GM23338 (cell line): ENCODE data around the gene CYP27A1. TPM values are rescaled to one million over a fixed set of nuclear protein-coding genes. Genes with fewer than 3 reads are reported as not detected.

Source experiments
- ATAC-seq: fragments of 200-7000 bp; cut with Tn5 transposase; 3 replicates; pipeline ENCODE4 v1.9.1; 2020
- DNase-seq: peaks from one replicate; pipeline ENCODE4 v3.0.0-alpha.2; 2015; ENCODE audit warnings: low spot score
- H2AFZ ChIP-seq: fragments of 200-600 bp; sonication (generic); 2 replicates; pipeline ENCODE4 v1.8.0; 2016; ENCODE audit warnings: antibody characterized with exemption, mild to moderate bottlenecking, moderate library complexity
- H3F3A ChIP-seq: fragments of 200-600 bp; sonication (generic); replicated peaks from 2 replicates; pipeline ENCODE4 v1.8.0; 2017; ENCODE audit warnings: antibody characterized with exemption, mixed run types, low read depth
- H3K27ac ChIP-seq: fragments of 200-600 bp; sonication (generic); 2 replicates; pipeline ENCODE4 v1.6.1; 2016; ENCODE audit warnings: low read depth
- H3K27me3 ChIP-seq: fragments of 200-600 bp; sonication (generic); 2 replicates; pipeline ENCODE4 v1.8.0; 2016; ENCODE audit warnings: mild to moderate bottlenecking, mixed run types, moderate library complexity; ENCODE audit not compliant: insufficient read depth
- H3K36me3 ChIP-seq: fragments of 200-600 bp; sonication (generic); 2 replicates; pipeline ENCODE4 v1.8.0; 2016; ENCODE audit warnings: mild to moderate bottlenecking; ENCODE audit not compliant: insufficient read depth
- H3K4me1 ChIP-seq: fragments of 200-600 bp; sonication (generic); 2 replicates; pipeline ENCODE4 v1.8.0; 2016; ENCODE audit warnings: mild to moderate bottlenecking, moderate library complexity; ENCODE audit not compliant: insufficient read depth
- H3K4me2 ChIP-seq: fragments of 200-600 bp; sonication (generic); 2 replicates; pipeline ENCODE4 v1.7.1; 2017; ENCODE audit warnings: mixed run types
- H3K4me3 ChIP-seq: fragments of 200-600 bp; sonication (generic); 2 replicates; pipeline ENCODE4 v1.6.1; 2016; ENCODE audit warnings: mixed run types
- H3K79me2 ChIP-seq: fragments of 200-600 bp; sonication (generic); replicated peaks from 2 replicates; pipeline ENCODE4 v1.8.0; 2017; ENCODE audit warnings: mild to moderate bottlenecking; ENCODE audit not compliant: insufficient read depth
- H3K9me2 ChIP-seq: fragments of 200-600 bp; sonication (generic); 2 replicates; pipeline ENCODE4 v1.8.0; 2017; ENCODE audit not compliant: insufficient read depth
- H4K20me1 ChIP-seq: fragments of 200-600 bp; sonication (generic); replicated peaks from 2 replicates; pipeline ENCODE4 v1.8.0; 2017; ENCODE audit warnings: mild to moderate bottlenecking; ENCODE audit not compliant: insufficient read depth
- H3K27ac Mint-ChIP-seq: 2 replicates; pipeline ENCODE4 v1.8.0; 2020; ENCODE audit warnings: inconsistent platforms, mild to moderate bottlenecking, moderate library complexity, mixed read lengths
- H3K27me3 Mint-ChIP-seq: 3 replicates; pipeline ENCODE4 v1.8.0; 2022; ENCODE audit warnings: low read depth, mild to moderate bottlenecking, moderate library complexity, mixed read lengths, inconsistent platforms; ENCODE audit not compliant: insufficient read depth, poor library complexity
- H3K36me3 Mint-ChIP-seq: 3 replicates; pipeline ENCODE4 v1.8.0; 2021; ENCODE audit warnings: low read depth, mild to moderate bottlenecking, inconsistent platforms, moderate library complexity, mixed read lengths
- H3K4me1 Mint-ChIP-seq: 3 replicates; pipeline ENCODE4 v1.8.0; 2020; ENCODE audit warnings: mild to moderate bottlenecking, inconsistent platforms, mixed read lengths
- H3K4me3 Mint-ChIP-seq: 3 replicates; pipeline ENCODE4 v1.8.0; 2021; ENCODE audit warnings: moderate library complexity, mild to moderate bottlenecking, inconsistent platforms, mixed read lengths
- H3K9me3 Mint-ChIP-seq: 3 replicates; pipeline ENCODE4 v1.8.0; 2020; ENCODE audit warnings: moderate library complexity, mild to moderate bottlenecking, inconsistent platforms, mixed read lengths
- CREB1 ChIP-seq: fragments of 250-450 bp; sonication (Bioruptor Pico); IDR thresholded peaks from 2 replicates; pipeline ENCODE4 v1.5.0; 2020; ENCODE audit warnings: low read depth, mild to moderate bottlenecking, moderate library complexity
- EZH2 ChIP-seq: fragments of 200-600 bp; sonication (generic); IDR thresholded peaks from one replicate; pipeline ENCODE4 v1.8.0; 2017; ENCODE audit warnings: antibody characterized with exemption, mild to moderate bottlenecking, low read depth; ENCODE audit not compliant: unreplicated experiment
- EZH2phosphoT487 ChIP-seq: fragments of 200-600 bp; sonication (generic); IDR thresholded peaks from one replicate; pipeline ENCODE4 v1.8.1; 2018; ENCODE audit warnings: antibody characterized with exemption; ENCODE audit not compliant: unreplicated experiment
- JUNB ChIP-seq: IDR thresholded peaks from one replicate; pipeline ENCODE4 v1.6.1; 2016; ENCODE audit warnings: antibody characterized with exemption; ENCODE audit not compliant: unreplicated experiment
- NANOG ChIP-seq: IDR thresholded peaks from 2 replicates; pipeline ENCODE4 v1.6.1; 2016; ENCODE audit warnings: antibody characterized with exemption, borderline replicate concordance
- POLR2AphosphoS5 ChIP-seq: IDR thresholded peaks from 2 replicates; pipeline ENCODE4 v1.6.1; 2016; ENCODE audit warnings: antibody characterized with exemption, low read depth
- STAT1 ChIP-seq: IDR thresholded peaks from one replicate; pipeline ENCODE4 v1.6.1; 2016; ENCODE audit warnings: antibody characterized with exemption; ENCODE audit not compliant: unreplicated experiment
- ZNF114 ChIP-seq: fragments of 250-450 bp; sonication (Bioruptor Pico); IDR thresholded peaks from 2 replicates; pipeline ENCODE4 v1.5.0; 2020; ENCODE audit warnings: mild to moderate bottlenecking, moderate library complexity
- ZNF331 ChIP-seq: fragments of 250-450 bp; sonication (Bioruptor Pico); IDR thresholded peaks from 2 replicates; pipeline ENCODE4 v1.5.0; 2020; ENCODE audit warnings: low read depth, mild to moderate bottlenecking, moderate library complexity
- polyA plus RNA-seq: library from polyadenylated mRNA; unstranded; fragments of >200 nt; fragmentation: Nextera tagmentation; extraction: Ambion mirVana; gene quantifications from 2 replicates; pipeline ENCODE4 v1.2.1, GENCODE V29; 2016
- total RNA-seq: library from RNA; depleted of rRNA; stranded (reverse); fragments of >200 nt; shearing (Covaris generic); gene quantifications from 2 replicates; pipeline ENCODE4 v1.2.3, GENCODE V29; 2014
- TF ChIP-seq, protein P1 (sequence below): IDR thresholded peaks from one replicate; pipeline ENCODE4 v1.6.1; 2018; ENCODE audit warnings: antibody characterized with exemption; ENCODE audit not compliant: unreplicated experiment
- TF ChIP-seq, protein P2 (sequence below): IDR thresholded peaks from 2 replicates; pipeline ENCODE4 v1.6.1; 2016; ENCODE audit warnings: antibody characterized with exemption
- TF ChIP-seq, protein P3 (sequence below): fragments of 250-450 bp; sonication (Bioruptor Pico); IDR thresholded peaks from 2 replicates; pipeline ENCODE4 v1.5.0; 2020; ENCODE audit warnings: mild to moderate bottlenecking, moderate library complexity
- TF ChIP-seq, protein P4 (sequence below), 2 experiments: fragments of 200-600 bp in 1 of 2; sonication (generic) in 1 of 2; conservative IDR thresholded peaks; 2 replicates each; pipeline versions ENCODE4 v1.5.1 to v1.6.1; 2016 to 2017; ENCODE audit warnings: antibody characterized with exemption in 2 of 2, low read depth in 2 of 2, mild to moderate bottlenecking in 2 of 2, moderate library complexity in 1 of 2

CYP27A1 gene
- total and polyA plus RNA-seq, 2 experiments from 2014 or later: 2.2 to 6.9 TPM

DNA sequence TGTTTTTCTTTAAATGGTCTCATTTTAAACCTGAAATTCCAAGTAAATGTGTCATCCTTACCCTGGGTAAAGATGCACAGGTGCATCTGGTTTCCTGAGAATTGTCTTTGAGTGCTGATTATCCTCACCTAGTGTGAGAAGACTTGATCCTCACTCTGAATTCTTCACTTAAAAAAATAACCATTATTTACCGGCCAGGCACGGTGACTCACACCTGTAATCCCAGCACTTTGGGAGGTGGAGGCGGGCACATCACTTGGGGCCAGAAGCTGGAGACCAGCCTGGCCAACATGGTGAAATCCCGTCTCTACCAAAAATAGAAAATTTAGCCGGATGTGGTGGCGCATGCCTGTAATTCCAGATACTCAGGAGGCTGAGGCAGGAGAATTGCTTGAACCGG lies 67.8 kb downstream of the CYP27A1 start:
- H3F3A ChIP-seq: 0 out of 2 replicates have a peak, but pooled peaks cover 2% of the 10 kb centered on the region
- peaks cover 36% of the 10 kb centered on the region for H3K27me3 Mint-ChIP-seq
- DNase-seq (no peak), ATAC-seq (no peak)
- H4K20me1 ChIP-seq: no peaks in the 10 kb centered on the region
- no peaks in the 10 kb centered on the region for H3K36me3 ChIP-seq
- H3K79me2 ChIP-seq: no peaks in the 10 kb centered on the region
- H3K4me2 ChIP-seq: no peak overlapping the region
- H3K27ac Mint-ChIP-seq: no peak overlapping the region
- TF ChIP-seq, protein P1, sequence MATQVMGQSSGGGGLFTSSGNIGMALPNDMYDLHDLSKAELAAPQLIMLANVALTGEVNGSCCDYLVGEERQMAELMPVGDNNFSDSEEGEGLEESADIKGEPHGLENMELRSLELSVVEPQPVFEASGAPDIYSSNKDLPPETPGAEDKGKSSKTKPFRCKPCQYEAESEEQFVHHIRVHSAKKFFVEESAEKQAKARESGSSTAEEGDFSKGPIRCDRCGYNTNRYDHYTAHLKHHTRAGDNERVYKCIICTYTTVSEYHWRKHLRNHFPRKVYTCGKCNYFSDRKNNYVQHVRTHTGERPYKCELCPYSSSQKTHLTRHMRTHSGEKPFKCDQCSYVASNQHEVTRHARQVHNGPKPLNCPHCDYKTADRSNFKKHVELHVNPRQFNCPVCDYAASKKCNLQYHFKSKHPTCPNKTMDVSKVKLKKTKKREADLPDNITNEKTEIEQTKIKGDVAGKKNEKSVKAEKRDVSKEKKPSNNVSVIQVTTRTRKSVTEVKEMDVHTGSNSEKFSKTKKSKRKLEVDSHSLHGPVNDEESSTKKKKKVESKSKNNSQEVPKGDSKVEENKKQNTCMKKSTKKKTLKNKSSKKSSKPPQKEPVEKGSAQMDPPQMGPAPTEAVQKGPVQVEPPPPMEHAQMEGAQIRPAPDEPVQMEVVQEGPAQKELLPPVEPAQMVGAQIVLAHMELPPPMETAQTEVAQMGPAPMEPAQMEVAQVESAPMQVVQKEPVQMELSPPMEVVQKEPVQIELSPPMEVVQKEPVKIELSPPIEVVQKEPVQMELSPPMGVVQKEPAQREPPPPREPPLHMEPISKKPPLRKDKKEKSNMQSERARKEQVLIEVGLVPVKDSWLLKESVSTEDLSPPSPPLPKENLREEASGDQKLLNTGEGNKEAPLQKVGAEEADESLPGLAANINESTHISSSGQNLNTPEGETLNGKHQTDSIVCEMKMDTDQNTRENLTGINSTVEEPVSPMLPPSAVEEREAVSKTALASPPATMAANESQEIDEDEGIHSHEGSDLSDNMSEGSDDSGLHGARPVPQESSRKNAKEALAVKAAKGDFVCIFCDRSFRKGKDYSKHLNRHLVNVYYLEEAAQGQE: no peak
- TF ChIP-seq CREB1 (CRISPR knock-in tag) (no peak), STAT1 (no peak), NANOG (no peak), POLR2AphosphoS5 (no peak), EZH2phosphoT487 (no peak), ZNF114 (CRISPR knock-in tag) (no peak), JUNB (no peak), ZNF331 (no peak), EZH2 (no peak)
- TF ChIP-seq, protein P2, sequence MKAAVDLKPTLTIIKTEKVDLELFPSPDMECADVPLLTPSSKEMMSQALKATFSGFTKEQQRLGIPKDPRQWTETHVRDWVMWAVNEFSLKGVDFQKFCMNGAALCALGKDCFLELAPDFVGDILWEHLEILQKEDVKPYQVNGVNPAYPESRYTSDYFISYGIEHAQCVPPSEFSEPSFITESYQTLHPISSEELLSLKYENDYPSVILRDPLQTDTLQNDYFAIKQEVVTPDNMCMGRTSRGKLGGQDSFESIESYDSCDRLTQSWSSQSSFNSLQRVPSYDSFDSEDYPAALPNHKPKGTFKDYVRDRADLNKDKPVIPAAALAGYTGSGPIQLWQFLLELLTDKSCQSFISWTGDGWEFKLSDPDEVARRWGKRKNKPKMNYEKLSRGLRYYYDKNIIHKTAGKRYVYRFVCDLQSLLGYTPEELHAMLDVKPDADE: no peak
- TF ChIP-seq, protein P3, sequence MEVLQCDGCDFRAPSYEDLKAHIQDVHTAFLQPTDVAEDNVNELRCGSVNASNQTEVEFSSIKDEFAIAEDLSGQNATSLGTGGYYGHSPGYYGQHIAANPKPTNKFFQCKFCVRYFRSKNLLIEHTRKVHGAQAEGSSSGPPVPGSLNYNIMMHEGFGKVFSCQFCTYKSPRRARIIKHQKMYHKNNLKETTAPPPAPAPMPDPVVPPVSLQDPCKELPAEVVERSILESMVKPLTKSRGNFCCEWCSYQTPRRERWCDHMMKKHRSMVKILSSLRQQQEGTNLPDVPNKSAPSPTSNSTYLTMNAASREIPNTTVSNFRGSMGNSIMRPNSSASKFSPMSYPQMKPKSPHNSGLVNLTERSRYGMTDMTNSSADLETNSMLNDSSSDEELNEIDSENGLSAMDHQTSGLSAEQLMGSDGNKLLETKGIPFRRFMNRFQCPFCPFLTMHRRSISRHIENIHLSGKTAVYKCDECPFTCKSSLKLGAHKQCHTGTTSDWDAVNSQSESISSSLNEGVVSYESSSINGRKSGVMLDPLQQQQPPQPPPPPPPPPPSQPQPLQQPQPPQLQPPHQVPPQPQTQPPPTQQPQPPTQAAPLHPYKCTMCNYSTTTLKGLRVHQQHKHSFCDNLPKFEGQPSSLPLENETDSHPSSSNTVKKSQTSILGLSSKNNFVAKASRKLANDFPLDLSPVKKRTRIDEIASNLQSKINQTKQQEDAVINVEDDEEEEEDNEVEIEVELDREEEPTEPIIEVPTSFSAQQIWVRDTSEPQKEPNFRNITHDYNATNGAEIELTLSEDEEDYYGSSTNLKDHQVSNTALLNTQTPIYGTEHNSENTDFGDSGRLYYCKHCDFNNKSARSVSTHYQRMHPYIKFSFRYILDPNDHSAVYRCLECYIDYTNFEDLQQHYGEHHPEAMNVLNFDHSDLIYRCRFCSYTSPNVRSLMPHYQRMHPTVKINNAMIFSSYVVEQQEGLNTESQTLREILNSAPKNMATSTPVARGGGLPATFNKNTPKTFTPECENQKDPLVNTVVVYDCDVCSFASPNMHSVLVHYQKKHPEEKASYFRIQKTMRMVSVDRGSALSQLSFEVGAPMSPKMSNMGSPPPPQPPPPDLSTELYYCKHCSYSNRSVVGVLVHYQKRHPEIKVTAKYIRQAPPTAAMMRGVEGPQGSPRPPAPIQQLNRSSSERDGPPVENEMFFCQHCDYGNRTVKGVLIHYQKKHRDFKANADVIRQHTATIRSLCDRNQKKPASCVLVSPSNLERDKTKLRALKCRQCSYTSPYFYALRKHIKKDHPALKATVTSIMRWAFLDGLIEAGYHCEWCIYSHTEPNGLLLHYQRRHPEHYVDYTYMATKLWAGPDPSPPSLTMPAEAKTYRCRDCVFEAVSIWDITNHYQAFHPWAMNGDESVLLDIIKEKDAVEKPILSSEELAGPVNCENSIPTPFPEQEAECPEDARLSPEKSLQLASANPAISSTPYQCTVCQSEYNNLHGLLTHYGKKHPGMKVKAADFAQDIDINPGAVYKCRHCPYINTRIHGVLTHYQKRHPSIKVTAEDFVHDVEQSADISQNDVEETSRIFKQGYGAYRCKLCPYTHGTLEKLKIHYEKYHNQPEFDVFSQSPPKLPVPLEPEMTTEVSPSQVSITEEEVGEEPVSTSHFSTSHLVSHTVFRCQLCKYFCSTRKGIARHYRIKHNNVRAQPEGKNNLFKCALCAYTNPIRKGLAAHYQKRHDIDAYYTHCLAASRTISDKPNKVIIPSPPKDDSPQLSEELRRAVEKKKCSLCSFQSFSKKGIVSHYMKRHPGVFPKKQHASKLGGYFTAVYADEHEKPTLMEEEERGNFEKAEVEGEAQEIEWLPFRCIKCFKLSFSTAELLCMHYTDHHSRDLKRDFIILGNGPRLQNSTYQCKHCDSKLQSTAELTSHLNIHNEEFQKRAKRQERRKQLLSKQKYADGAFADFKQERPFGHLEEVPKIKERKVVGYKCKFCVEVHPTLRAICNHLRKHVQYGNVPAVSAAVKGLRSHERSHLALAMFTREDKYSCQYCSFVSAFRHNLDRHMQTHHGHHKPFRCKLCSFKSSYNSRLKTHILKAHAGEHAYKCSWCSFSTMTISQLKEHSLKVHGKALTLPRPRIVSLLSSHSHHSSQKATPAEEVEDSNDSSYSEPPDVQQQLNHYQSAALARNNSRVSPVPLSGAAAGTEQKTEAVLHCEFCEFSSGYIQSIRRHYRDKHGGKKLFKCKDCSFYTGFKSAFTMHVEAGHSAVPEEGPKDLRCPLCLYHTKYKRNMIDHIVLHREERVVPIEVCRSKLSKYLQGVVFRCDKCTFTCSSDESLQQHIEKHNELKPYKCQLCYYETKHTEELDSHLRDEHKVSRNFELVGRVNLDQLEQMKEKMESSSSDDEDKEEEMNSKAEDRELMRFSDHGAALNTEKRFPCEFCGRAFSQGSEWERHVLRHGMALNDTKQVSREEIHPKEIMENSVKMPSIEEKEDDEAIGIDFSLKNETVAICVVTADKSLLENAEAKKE (CRISPR knock-in tag): no peak
- TF ChIP-seq, protein P4, sequence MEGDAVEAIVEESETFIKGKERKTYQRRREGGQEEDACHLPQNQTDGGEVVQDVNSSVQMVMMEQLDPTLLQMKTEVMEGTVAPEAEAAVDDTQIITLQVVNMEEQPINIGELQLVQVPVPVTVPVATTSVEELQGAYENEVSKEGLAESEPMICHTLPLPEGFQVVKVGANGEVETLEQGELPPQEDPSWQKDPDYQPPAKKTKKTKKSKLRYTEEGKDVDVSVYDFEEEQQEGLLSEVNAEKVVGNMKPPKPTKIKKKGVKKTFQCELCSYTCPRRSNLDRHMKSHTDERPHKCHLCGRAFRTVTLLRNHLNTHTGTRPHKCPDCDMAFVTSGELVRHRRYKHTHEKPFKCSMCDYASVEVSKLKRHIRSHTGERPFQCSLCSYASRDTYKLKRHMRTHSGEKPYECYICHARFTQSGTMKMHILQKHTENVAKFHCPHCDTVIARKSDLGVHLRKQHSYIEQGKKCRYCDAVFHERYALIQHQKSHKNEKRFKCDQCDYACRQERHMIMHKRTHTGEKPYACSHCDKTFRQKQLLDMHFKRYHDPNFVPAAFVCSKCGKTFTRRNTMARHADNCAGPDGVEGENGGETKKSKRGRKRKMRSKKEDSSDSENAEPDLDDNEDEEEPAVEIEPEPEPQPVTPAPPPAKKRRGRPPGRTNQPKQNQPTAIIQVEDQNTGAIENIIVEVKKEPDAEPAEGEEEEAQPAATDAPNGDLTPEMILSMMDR (conservative IDR thresholded peaks at IDR 0.05; ENCODE audit: low read depth in 2 of 2): no peak
- H2AFZ ChIP-seq: no peak overlapping the region
- peaks cover 22% of the 10 kb centered on the region for H3K9me3 Mint-ChIP-seq
- H3K27ac ChIP-seq: no peak overlapping the region
- no peak overlapping the region for H3K4me3 Mint-ChIP-seq
- no peaks in the 10 kb centered on the region for H3K9me2 ChIP-seq
- peaks cover 17% of the 10 kb centered on the region for H3K4me1 Mint-ChIP-seq
- peaks cover 28% of the 10 kb centered on the region for H3K27me3 ChIP-seq
- H3K4me3 ChIP-seq: no peak overlapping the region
- peaks cover 16% of the 10 kb centered on the region for H3K36me3 Mint-ChIP-seq
- H3K4me1 ChIP-seq: peaks cover 14% of the 10 kb centered on the region; the same call in 1 of the 2 replicates
